SK-N-SH (cell line): ENCODE measurements around the gene NAALADL1. TPM values are rescaled to one million over a fixed set of nuclear protein-coding genes. Genes with fewer than 3 reads are reported as not detected.
A peak's percentile ranks its signal among the peaks of the same experiment; 100 is the strongest.

ENCODE experiments used
- CTCF ChIA-PET: fragments of 300-600, 350-600 bp; formaldehyde crosslinking; extraction: SDS; loops from one replicate; lab custom pipeline; 2021; lab: Yijun Ruan, JAX
- POLR2A ChIA-PET: fragments of 350-600 bp; sonication (Branson Sonifier 250); formaldehyde crosslinking; extraction: SDS; loops from one replicate; lab custom pipeline; 2020; ENCODE audit warnings: antibody characterized with exemption, inconsistent platforms; lab: Yijun Ruan, JAX
- DNase-seq: peaks from one replicate; pipeline ENCODE4 v3.0.0; 2012
- H2AFZ ChIP-seq: fragments of 200-600 bp; sonication (generic); 2 replicates; pipeline ENCODE4 v1.8.1; 2016; ENCODE audit warnings: antibody characterized with exemption, mild to moderate bottlenecking, low read depth
- H3F3A ChIP-seq: fragments of 200-600 bp; sonication (generic); replicated peaks from 2 replicates; pipeline ENCODE3; 2016; ENCODE audit warnings: antibody characterized with exemption, mild to moderate bottlenecking; ENCODE audit not compliant: insufficient read depth
- H3K27ac ChIP-seq, 2 experiments: fragments of 200-500 bp in 1 of 2; fragments of 200-600 bp in 1 of 2; sonication (Bioruptor generic) in 1 of 2; sonication (generic), shearing (Covaris generic) in 1 of 2; 2 replicates each; pipeline versions ENCODE4 v1.5.1 to v1.6.1; 2014 to 2016; ENCODE audit warnings: low read depth in 2 of 2, inconsistent platforms in 1 of 2, low read length in 1 of 2, mild to moderate bottlenecking in 1 of 2, mixed read lengths in 1 of 2
- H3K27me3 ChIP-seq: fragments of 200-600 bp; sonication (generic), shearing (Covaris generic); 2 replicates; pipeline ENCODE4 v1.6.1; 2016; ENCODE audit warnings: mixed run types; ENCODE audit not compliant: insufficient read depth
- H3K36me3 ChIP-seq, 2 experiments: fragments of 200-500 bp in 1 of 2; fragments of 200-600 bp in 1 of 2; sonication (Bioruptor generic) in 1 of 2; sonication (generic) in 1 of 2; replicated peaks in 1 of 2; 2 replicates each; pipeline versions ENCODE3 to v1.5.1; 2014 to 2016; ENCODE audit warnings: low read length in 1 of 2, mild to moderate bottlenecking in 1 of 2; ENCODE audit not compliant: insufficient read depth in 2 of 2, control insufficient read depth in 1 of 2
- H3K4me1 ChIP-seq, 2 experiments: fragments of 200-500 bp in 1 of 2; fragments of 200-600 bp in 1 of 2; sonication (Bioruptor generic) in 1 of 2; sonication (generic), shearing (Covaris generic) in 1 of 2; 2 replicates each; pipeline versions ENCODE4 v1.5.1 to v1.6.1; 2014 to 2016; ENCODE audit warnings: low read depth in 1 of 2, low read length in 1 of 2, mixed run types in 1 of 2; ENCODE audit not compliant: insufficient read depth in 2 of 2, control insufficient read depth in 1 of 2
- H3K4me2 ChIP-seq: fragments of 200-600 bp; sonication (generic), shearing (Covaris generic); 2 replicates; pipeline ENCODE4 v1.6.1; 2017; ENCODE audit warnings: mixed run types
- H3K4me3 ChIP-seq, 2 experiments: fragments of 200-500 bp in 1 of 2; fragments of 200-600 bp in 1 of 2; sonication (Bioruptor generic) in 1 of 2; sonication (generic), shearing (Covaris generic) in 1 of 2; 2 replicates each; pipeline versions ENCODE4 v1.5.1 to v1.8.1; 2014 to 2016; ENCODE audit warnings: low read depth in 2 of 2, inconsistent platforms in 1 of 2, low read length in 1 of 2, mild to moderate bottlenecking in 1 of 2, mixed read lengths in 1 of 2, moderate library complexity in 1 of 2
- H3K79me2 ChIP-seq: fragments of 200-600 bp; sonication (generic); 2 replicates; pipeline ENCODE4 v1.8.1; 2017; ENCODE audit warnings: mild to moderate bottlenecking; ENCODE audit not compliant: insufficient read depth
- H3K9ac ChIP-seq: fragments of 200-600 bp; sonication (generic); 2 replicates; pipeline ENCODE4 v1.6.1; 2017; ENCODE audit warnings: mixed run types
- H3K9me2 ChIP-seq: fragments of 200-600 bp; sonication (generic); 2 replicates; pipeline ENCODE4 v1.6.1; 2017; ENCODE audit warnings: mixed run types
- H3K9me3 ChIP-seq: fragments of 200-600 bp; sonication (generic); 2 replicates; pipeline ENCODE4 v1.6.1; 2017; ENCODE audit warnings: mixed run types, mild to moderate bottlenecking, moderate library complexity
- H4K20me1 ChIP-seq: fragments of 200-600 bp; sonication (generic); 2 replicates; pipeline ENCODE4 v1.6.1; 2017; ENCODE audit warnings: mild to moderate bottlenecking, mixed run types; ENCODE audit not compliant: insufficient read depth
- EP300 ChIP-seq, 2 experiments: IDR thresholded peaks; 2 replicates each; pipeline versions ENCODE4 v1.4.0 to v1.6.1; 2012; ENCODE audit warnings: borderline replicate concordance in 1 of 2, low read depth in 1 of 2, low read length in 1 of 2
- EZH2phosphoT487 ChIP-seq: fragments of 200-600 bp; sonication (generic); IDR thresholded peaks from 2 replicates; pipeline ENCODE4 v1.6.1; 2017; ENCODE audit warnings: low read depth, mixed run types, mild to moderate bottlenecking, antibody characterized with exemption, moderate library complexity, borderline replicate concordance
- FOSL2 ChIP-seq: IDR thresholded peaks from 2 replicates; pipeline ENCODE4 v1.4.0; 2012; ENCODE audit warnings: low read depth, mild to moderate bottlenecking, moderate library complexity, borderline replicate concordance
- FOXJ3 ChIP-seq: sonication (generic); formaldehyde crosslinking; IDR thresholded peaks from 2 replicates; pipeline ENCODE4 v1.5.1; 2020; ENCODE audit warnings: mild to moderate bottlenecking, missing genetic modification reagents
- GABPA ChIP-seq: IDR thresholded peaks from 2 replicates; pipeline ENCODE4 v1.4.0; 2012; ENCODE audit warnings: low read depth, mild to moderate bottlenecking
- JUND ChIP-seq: IDR thresholded peaks from 2 replicates; pipeline ENCODE4 v1.4.0; 2012
- POLR2AphosphoS5 ChIP-seq: IDR thresholded peaks from 2 replicates; pipeline ENCODE4 v1.6.1; 2012; ENCODE audit warnings: low read depth, low read length
- RCOR1 ChIP-seq: fragments of 150-350 bp; IDR thresholded peaks from 2 replicates; pipeline ENCODE4 v1.6.1; 2017; ENCODE audit warnings: antibody characterized with exemption, low read length
- TEAD4 ChIP-seq: IDR thresholded peaks from 2 replicates; pipeline ENCODE4 v1.4.0; 2012; ENCODE audit warnings: mild to moderate bottlenecking, borderline replicate concordance; ENCODE audit not compliant: insufficient read depth
- ZBTB33 ChIP-seq: IDR thresholded peaks from 2 replicates; pipeline ENCODE4 v1.4.0; 2012; ENCODE audit warnings: low read depth, borderline replicate concordance
- WGBS: methylation state at CpG from one replicate; pipeline ENCODE4 v1.1.6; 2017; ENCODE audit warnings: low lambda C conversion rate; 5-methylcytosine and 5-hydroxymethylcytosine counted together
- polyA plus RNA-seq, 3 experiments: library from polyadenylated mRNA; depleted of rRNA; stranded (reverse); fragments of >200 nt; gene quantifications; 2 replicates each; pipeline ENCODE4 v1.2.3, GENCODE V29; 2012
- TF ChIP-seq, protein P1 (sequence below): fragments of 150-350 bp; IDR thresholded peaks from 2 replicates; pipeline ENCODE4 v1.6.1; 2017; ENCODE audit warnings: antibody characterized with exemption, low read length, low read depth, borderline replicate concordance
- TF ChIP-seq, protein P2 (sequence below): IDR thresholded peaks from 2 replicates; pipeline ENCODE4 v1.6.1; 2012; ENCODE audit warnings: mild to moderate bottlenecking, low read depth, low read length, moderate library complexity
- TF ChIP-seq, protein P3 (sequence below): IDR thresholded peaks from 2 replicates; pipeline ENCODE4; 2012

The NAALADL1 gene
- polyA plus RNA-seq, 1 of the 3 experiments (the other 2 are of a cell fraction): not detected

DNA sequence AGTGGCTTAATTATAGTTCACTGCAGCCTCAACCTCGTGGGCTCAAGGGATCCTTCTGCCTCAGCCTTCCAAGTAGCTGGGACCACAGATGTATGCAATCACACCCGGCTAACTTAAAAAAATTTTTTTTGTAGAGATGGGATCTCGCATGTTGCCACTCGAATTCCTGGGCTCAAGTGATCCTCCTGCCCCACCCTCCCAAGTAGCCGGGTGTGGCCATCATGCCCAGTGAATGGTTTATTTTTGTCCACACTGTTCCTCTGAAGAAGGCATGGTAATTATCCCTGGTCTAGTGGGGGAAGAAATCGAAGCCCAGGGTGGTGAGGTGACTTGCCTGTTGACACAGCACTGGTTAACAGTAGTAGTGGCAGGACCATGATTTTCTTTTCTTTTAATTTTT is 15.5 kb downstream of the NAALADL1 start:
- no peaks in the 10 kb centered on the region for H3K9me3 ChIP-seq
- no peaks in the 10 kb centered on the region for H3K9me2 ChIP-seq
- POLR2A ChIA-PET: no interaction called here
- H3K36me3 ChIP-seq: peaks cover 8 to 21% of the 10 kb centered on the region in 2 experiments
- peaks cover 12% of the 10 kb centered on the region for H3F3A ChIP-seq
- CTCF ChIA-PET: interaction anchor here (1.3 kb wide), 1 partner anchor 32 kb away, joined by 3 read pairs; no protein-coding TSS in a partner anchor
- no peak for DNase-seq
- peaks cover 5 to 7% of the 10 kb centered on the region in 2 experiments; a peak in 2 of 4 replicates for H3K4me1 ChIP-seq
- H3K4me2 ChIP-seq: peak overlapping the region; percentile 93
- no peaks in the 10 kb centered on the region for H3K27me3 ChIP-seq
- 87% methylated on average over 6 of the region's 6 CpGs for WGBS
- no peaks in the 10 kb centered on the region for H4K20me1 ChIP-seq
- no peak overlapping the region for H3K27ac ChIP-seq
- H3K79me2 ChIP-seq: peaks cover 30% of the 10 kb centered on the region
- H3K4me3 ChIP-seq: no peak overlapping the region
- no peak overlapping the region for H2AFZ ChIP-seq
- H3K9ac ChIP-seq: no peak overlapping the region
- TF ChIP-seq, protein P1, sequence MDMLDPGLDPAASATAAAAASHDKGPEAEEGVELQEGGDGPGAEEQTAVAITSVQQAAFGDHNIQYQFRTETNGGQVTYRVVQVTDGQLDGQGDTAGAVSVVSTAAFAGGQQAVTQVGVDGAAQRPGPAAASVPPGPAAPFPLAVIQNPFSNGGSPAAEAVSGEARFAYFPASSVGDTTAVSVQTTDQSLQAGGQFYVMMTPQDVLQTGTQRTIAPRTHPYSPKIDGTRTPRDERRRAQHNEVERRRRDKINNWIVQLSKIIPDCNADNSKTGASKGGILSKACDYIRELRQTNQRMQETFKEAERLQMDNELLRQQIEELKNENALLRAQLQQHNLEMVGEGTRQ: no peak
- TF ChIP-seq POLR2AphosphoS5 (no peak), TEAD4 (no peak), EZH2phosphoT487 (no peak), FOSL2 (no peak), GABPA (no peak), EP300 (IDR thresholded peaks at IDR 0.05; ENCODE audit: borderline replicate concordance in 1 of 2, low read depth in 1 of 2, low read length in 1 of 2) (no peak), ZBTB33 (no peak), FOXJ3 (no peak), RCOR1 (no peak), JUND (no peak)
- TF ChIP-seq, protein P2, sequence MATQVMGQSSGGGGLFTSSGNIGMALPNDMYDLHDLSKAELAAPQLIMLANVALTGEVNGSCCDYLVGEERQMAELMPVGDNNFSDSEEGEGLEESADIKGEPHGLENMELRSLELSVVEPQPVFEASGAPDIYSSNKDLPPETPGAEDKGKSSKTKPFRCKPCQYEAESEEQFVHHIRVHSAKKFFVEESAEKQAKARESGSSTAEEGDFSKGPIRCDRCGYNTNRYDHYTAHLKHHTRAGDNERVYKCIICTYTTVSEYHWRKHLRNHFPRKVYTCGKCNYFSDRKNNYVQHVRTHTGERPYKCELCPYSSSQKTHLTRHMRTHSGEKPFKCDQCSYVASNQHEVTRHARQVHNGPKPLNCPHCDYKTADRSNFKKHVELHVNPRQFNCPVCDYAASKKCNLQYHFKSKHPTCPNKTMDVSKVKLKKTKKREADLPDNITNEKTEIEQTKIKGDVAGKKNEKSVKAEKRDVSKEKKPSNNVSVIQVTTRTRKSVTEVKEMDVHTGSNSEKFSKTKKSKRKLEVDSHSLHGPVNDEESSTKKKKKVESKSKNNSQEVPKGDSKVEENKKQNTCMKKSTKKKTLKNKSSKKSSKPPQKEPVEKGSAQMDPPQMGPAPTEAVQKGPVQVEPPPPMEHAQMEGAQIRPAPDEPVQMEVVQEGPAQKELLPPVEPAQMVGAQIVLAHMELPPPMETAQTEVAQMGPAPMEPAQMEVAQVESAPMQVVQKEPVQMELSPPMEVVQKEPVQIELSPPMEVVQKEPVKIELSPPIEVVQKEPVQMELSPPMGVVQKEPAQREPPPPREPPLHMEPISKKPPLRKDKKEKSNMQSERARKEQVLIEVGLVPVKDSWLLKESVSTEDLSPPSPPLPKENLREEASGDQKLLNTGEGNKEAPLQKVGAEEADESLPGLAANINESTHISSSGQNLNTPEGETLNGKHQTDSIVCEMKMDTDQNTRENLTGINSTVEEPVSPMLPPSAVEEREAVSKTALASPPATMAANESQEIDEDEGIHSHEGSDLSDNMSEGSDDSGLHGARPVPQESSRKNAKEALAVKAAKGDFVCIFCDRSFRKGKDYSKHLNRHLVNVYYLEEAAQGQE: no peak
- TF ChIP-seq, protein P3, sequence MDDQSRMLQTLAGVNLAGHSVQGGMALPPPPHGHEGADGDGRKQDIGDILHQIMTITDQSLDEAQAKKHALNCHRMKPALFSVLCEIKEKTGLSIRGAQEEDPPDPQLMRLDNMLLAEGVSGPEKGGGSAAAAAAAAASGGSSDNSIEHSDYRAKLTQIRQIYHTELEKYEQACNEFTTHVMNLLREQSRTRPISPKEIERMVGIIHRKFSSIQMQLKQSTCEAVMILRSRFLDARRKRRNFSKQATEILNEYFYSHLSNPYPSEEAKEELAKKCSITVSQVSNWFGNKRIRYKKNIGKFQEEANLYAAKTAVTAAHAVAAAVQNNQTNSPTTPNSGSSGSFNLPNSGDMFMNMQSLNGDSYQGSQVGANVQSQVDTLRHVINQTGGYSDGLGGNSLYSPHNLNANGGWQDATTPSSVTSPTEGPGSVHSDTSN: no peak
